HEK293T (cell line): ENCODE results near the gene GNPTG.

Experiments
- BHLHE40 ChIP-seq: fragments of 450-650 bp; IDR thresholded peaks from 2 replicates; pipeline ENCODE4 v1.6.1; 2016; ENCODE audit warnings: mild to moderate bottlenecking, moderate library complexity, borderline replicate concordance
- CTBP1 ChIP-seq: fragments of 450-650 bp; IDR thresholded peaks from 2 replicates; pipeline ENCODE4 v1.6.1; 2016; ENCODE audit warnings: borderline replicate concordance
- FOXA1 ChIP-seq: fragments of 450-650 bp; IDR thresholded peaks from 2 replicates; pipeline ENCODE4 v1.6.1; 2016; ENCODE audit warnings: mild to moderate bottlenecking
- FOXK2 ChIP-seq: fragments of 450-650 bp; IDR thresholded peaks from 2 replicates; pipeline ENCODE4 v1.6.1; 2016; ENCODE audit warnings: mild to moderate bottlenecking
- FOXM1 ChIP-seq: fragments of 450-650 bp; IDR thresholded peaks from 2 replicates; pipeline ENCODE4 v1.6.1; 2017; ENCODE audit warnings: mild to moderate bottlenecking, borderline replicate concordance
- HDGF ChIP-seq: fragments of 450-650 bp; IDR thresholded peaks from 2 replicates; pipeline ENCODE4 v1.6.1; 2017; ENCODE audit warnings: antibody characterized with exemption, borderline replicate concordance
- L3MBTL2 ChIP-seq: fragments of 450-650 bp; conservative IDR thresholded peaks from 2 replicates; pipeline ENCODE4 v1.6.1; 2016; ENCODE audit warnings: mild to moderate bottlenecking
- LEF1 ChIP-seq: fragments of 450-650 bp; IDR thresholded peaks from 2 replicates; pipeline ENCODE4 v1.6.1; 2017; ENCODE audit warnings: mild to moderate bottlenecking, borderline replicate concordance
- NFRKB ChIP-seq: fragments of 450-650 bp; IDR thresholded peaks from 2 replicates; pipeline ENCODE4 v1.6.1; 2016; ENCODE audit warnings: mild to moderate bottlenecking, moderate library complexity
- SP1 ChIP-seq: fragments of 450-650 bp; IDR thresholded peaks from 2 replicates; pipeline ENCODE4 v1.6.1; 2017
- SUZ12 ChIP-seq: fragments of 450-650 bp; IDR thresholded peaks from 2 replicates; pipeline ENCODE4 v1.6.1; 2016; ENCODE audit warnings: mild to moderate bottlenecking
- TARDBP ChIP-seq: fragments of 450-650 bp; IDR thresholded peaks from 2 replicates; pipeline ENCODE4 v1.6.1; 2016
- ZNF384 ChIP-seq: fragments of 450-650 bp; IDR thresholded peaks from 2 replicates; pipeline ENCODE4 v1.6.1; 2016

GRCh38 chr16:1375298-1375640 is 23.5 kb downstream of the GNPTG start:
- TF ChIP-seq CTBP1, result no peak
- no peak for TF ChIP-seq FOXM1
- no peak for TF ChIP-seq BHLHE40
- TF ChIP-seq SUZ12, result no peak
- TF ChIP-seq HDGF, result no peak
- TF ChIP-seq FOXA1, result no peak
- no peak for TF ChIP-seq L3MBTL2
- no peak for TF ChIP-seq LEF1
- TF ChIP-seq ZNF384, result no peak
- TF ChIP-seq TARDBP, result no peak
- TF ChIP-seq SP1, result no peak
- TF ChIP-seq NFRKB, result no peak
- no peak for TF ChIP-seq FOXK2
